HG03097 (cell line): ENCODE results near the gene SLC7A8.

Experiments
- ATAC-seq: cut with Tn5 transposase; IDR thresholded peaks from one replicate; pipeline ENCODE4 v1.9.1; 2021; ENCODE audit not compliant: unreplicated experiment, low FRiP score

The SLC7A8 gene

DNA sequence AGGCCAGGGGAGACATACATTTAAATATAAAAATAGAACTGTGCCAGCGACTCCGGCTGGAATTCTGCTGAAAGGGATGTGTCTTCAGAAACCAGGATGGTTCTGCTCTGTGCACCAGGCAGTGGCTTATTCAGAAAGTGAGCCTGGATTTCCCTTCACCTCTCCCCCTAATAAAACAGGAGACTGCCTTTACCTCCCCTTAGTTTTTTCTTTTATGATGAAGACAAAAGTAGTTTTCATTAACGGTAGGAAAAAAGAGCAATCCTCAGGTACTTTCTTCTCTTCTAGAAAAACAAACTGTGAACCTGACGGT is 346 bp downstream of the SLC7A8 start:
- ATAC-seq = no peak

DNA sequence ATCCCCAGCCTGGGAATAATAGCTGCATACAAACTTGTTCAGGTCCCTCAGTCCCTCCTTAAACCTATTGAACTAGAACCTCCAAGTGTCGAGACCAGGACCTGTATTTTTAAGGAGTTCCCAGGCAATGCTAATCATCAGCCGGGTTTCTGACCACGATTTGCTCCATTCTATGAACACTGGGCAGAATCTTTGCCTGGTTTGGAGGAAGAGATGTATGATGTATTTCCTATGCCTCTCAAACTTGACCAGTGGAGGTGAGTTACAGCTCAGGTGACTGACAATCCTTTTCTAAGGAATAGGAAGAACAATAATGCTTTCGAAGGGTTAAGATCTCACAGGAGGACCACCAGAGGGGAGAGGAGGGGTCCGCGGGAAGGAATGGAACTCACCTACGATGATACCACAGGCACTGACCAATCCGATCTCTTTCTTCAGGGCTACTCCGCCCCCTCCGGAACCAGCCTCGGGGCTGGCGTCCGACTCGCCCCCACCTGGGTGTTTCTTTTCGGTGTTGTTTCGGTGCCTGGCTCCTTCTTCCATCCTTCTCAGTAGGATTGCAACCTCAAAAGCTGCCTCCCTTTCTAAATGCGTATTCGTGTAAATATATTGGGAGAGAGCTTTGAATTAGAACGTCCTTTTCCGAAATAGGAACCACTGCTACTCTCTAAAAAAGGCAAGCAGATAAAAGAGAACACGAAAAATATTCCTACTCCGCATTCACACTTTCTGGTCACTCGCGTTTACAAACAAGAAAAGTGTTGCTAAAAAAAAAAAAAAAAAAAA is 895 bp downstream of the SLC7A8 start:
- no peak for ATAC-seq

DNA sequence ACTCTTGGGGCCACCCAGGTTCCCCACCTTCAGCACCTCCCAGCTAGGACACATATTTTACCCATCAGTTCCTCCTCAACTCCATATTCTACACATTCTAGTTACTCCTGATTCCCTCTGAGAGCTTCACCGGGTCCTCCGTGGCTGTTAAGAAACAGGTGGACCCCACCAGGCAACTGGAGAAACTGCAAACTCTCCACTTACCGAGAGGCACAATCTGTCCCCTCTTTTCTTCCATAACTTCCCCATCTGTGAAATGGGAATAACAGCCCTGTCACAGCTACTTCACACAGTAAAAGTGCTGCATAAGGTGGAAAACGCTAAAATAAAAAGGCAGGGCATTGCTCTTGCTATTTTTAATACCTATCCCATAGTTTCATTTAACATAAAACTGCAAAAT is 1.5 kb downstream of the SLC7A8 start:
- no peak for ATAC-seq

DNA sequence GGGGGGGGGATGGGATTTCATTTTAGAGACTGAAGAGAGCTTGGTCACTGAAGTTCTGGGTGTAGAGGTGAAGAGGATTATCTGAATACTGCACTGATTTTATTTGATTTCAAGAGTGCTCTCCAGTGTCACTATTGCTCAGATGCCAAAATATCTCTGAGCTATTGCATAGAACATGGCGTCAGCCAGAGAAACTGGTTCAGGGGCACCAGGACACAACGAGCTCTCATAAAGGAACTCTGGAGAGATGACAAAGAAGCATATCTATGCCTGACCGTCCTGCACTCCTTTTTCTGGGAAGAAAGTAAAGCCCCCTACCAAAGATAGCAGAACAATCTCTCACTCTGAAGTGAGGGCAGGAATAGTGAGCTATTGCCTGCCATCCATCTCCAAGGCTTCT is 2.0 kb downstream of the SLC7A8 start:
- no peak for ATAC-seq

DNA sequence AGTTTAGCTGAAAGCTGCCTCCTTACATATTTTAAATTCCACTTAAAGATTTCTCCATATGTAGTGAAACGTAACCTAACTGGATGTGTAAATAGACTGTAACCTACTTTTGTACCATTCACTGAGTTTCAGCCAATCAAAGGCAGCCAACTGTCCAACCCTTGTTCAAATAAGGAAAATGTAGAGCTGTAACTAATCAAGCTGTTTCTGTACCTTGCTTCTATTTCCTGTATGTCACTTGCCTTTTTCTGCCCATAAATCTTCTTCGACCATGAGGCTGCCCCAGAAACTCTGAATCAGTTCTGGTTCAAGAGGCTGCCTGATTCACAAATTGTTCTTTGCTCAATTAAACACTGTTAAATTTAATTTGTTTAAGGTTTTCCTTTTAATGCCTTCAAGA is 6.3 kb downstream of the SLC7A8 start:
- no peak for ATAC-seq

DNA sequence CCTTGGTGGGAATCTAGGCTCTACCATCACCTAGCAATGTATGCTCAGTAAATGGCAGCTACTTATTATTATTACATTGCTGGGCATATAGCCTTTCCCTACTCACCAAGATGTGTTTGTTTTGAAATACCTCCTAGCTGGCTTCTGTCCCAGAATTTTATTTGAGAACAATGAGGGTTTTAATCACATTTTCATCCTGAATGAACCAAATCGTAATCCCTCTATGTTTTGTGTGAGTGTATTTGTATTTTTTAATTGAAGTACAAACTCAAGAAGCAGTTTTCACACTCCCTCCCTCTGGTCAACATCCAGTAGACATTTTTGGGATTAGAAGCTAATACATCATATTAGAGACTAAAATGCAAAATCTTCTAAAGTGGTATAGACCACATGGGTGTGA is 7.6 kb downstream of the SLC7A8 start:
- no peak for ATAC-seq

DNA sequence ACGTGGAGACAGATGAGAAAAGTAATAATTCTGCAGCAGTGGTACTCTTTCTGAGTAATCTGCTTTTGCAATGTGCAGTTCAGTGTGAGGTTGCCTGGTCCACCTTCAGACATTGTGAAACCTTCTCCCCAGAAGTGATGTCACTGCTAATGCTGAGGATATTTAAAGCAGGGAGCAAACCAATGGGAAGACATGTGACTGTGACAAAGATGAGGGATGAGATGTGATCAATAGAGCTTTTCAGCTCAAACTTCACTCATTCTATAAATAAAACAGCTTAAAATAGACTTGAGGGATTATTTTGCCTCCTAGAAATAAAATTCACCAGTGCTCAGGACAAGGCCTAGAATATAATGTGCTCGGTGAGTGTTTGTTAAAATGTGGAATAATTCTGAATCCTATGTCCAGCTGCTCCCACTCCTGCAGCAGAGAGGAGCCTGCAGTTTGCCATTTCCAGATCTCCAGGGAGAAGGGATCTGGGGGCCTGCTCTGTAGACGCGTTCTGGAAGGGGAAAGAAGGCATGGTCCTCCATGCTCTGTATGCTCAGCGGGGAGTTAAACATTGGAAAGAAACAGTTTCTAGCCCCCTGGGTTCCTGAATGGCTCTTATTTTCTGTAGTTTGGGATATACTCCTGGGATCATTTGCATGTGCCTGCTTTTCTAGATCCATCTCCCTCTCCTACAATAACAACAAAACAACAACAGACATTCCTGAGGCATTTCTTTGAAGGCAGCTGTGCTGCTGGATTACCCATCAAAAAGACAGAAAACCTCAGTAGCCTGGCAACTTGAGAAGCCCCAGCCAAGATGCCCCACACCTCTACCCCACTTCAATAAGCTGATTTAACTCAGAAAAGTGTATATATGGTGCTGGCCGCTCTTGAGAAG is 8.9 kb downstream of the SLC7A8 start:
- no peak for ATAC-seq

DNA sequence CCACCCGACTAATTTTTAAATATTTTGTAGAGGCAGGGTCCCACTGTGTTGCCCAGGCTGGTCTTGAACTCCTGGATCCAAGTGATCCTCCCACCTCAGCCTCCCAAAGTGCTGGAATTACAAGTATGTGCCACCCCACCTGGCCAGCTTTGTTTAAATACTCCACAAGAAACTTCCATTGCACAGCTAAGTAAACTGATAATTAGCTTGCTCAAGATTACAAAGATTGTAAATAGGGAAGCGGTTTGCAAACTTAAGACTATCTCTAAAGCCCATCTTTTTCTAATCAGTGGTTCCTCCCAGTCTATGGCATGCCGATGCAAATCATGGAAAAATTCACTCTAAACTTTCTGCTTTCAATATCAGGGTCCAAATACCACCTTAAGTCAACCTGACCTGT is 9.7 kb downstream of the SLC7A8 start:
- no peak for ATAC-seq

DNA sequence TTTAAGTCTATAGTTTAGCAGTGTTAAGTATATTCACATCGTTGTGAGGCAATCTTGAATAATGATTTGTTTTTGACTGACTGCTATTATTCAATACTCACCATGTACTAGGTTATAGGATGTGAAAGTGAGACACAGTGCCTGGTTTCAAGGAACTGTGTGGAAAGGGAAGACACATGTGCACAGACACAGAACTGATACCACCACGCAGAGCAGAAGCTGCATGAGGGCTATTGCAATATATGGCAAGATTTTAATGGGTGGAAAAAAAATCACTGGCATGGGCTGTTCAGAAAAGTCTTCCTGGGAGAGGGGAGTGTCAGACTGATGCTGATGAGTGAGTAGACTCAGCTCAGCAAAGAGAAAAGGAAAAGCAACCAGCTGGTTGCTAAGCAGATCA is 10.4 kb downstream of the SLC7A8 start:
- ATAC-seq = no peak

DNA sequence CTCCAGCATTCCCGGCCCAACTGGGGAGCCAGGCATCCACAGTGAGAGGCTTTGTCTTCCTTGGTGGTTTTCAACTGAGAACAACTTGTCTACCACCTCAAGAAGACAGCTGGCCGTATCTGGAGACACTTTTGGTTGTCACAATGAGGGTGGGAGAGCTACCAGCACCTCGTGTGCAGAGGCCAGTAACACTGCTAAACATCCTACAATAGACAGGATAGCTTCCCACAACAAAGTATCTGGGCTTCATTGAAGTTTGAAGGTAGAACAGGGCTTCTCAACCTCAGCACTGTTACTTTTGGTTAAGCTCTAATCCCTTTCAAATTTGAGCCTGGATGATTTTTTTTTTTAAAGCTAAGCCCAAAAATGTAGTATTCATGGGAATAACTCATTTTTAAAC is 10.9 kb downstream of the SLC7A8 start:
- no peak for ATAC-seq

DNA sequence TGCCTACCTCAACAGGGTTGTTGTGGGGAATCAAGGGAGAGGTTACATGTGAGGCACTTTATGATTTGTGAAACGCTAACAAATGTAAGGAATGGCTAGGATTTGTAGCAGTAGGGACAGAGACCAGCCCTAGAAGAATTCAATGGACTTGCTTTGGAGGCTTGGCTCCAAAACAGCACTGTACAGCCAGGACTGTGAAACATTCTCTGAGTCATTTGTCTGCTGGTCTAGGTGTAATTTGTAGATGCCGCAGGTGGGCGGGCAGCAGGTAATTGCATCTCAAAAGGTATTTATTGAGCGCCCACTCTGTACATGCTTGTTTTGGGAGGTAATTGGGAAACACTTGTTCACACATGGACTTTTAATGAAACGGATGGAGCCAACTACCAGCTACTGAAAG is 11.4 kb downstream of the SLC7A8 start:
- no peak for ATAC-seq

DNA sequence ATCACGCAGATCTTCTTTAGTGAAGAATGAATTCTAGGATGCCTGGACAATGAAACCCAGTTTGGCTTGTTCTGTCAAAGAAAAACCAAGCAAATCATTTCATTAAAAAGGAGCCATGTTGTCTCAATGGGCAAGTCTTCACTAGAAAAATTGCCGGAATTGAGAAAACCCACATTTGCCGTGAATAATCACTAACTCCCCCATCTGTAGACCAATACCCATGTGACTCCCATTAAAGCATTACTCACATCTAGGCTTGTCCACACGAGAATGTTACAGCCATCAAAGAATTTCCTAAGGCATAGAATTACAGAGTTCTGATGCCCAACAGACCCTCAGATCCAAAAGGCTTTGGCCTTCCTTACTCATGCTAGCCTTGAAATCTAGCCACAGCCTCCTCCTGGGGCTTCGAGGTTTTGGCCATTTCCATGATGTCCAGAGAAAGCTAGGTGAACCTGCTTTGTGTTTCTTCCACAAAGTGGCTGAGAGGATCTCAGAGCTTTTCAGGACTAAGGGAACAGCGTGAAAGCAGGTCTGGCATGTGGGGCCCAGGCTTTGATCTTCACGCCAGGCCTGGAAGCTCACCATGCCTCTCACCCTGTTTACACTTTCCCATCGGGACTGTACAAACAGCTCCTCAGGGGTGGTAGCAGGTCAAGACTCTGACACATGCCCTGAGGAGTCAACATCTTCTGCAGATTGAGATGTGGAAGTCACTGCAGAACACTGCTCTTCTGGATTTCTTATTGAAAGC is 12.1 kb downstream of the SLC7A8 start:
- ATAC-seq = no peak

DNA sequence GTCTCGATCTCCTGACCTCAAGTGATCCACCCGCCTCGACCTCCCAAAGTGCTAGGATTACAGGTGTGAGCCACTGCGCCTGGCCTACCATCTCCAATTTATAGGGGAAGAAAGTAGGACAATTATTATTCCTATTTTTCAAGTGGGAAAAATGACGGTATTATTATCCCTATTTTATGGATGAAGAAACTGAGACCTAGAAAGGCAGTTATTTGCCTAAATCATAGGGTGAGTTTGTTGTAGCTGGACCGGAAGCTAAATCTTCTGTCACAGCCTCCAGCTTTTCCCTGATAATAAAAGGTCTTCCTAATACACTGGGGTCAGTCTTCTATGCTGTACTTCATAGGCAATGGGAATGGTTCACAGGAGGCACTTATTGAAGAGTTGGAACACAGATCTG is 13.8 kb downstream of the SLC7A8 start:
- no peak for ATAC-seq

DNA sequence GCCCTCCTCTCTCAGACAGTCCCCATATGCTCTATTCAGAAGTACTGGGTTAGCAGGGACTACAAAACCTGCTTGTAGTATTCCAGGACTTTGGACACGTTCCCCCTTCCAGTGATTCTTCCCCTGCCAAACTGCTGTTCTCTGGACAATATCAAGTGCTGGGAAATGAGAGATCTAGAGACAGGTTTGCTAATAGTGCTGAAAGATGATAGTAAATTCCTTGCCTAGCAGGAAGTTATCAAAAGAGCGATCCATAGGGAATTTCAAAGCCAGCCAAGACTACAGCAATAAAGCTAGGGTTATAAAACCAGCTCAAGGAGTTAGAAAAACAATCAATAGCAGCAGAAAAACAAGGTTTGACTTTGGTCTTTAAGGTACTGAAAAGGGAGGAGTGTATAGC is 15.2 kb downstream of the SLC7A8 start:
- ATAC-seq = no peak

DNA sequence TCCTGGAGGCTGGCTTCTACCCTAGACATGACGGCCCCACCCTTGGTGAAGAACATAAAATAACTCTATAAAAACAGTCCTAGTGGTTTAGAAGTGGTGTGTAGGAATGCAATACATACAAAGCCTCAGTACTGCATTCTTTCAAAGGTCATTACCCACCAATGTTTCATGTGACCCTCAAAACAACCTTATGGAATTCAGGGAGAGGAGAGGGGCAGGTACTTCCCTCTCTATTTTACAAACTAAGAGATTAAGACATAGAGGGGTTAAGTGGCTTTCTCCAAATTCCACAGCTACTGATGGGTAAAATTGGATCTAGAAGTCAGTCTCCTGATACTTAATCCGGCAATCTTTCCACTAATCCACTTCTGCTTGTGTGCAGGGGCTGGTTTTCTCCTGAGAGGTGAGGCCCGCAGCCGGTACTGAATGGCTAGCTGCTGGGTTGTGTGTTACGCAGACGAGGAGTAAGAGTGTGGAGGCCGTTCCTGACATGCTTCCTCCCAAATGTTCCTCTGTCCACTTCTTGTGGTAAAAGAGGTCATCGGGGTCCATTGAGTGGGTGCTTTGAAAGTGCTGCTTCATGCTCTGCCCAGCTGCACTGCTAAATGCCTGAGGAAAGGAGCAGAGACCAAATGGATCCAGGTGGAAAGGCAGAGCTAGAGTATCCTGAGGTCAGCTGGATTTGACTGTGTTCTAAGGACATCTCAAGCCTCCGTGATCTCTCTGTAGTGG is 16.2 kb downstream of the SLC7A8 start:
- ATAC-seq = no peak

DNA sequence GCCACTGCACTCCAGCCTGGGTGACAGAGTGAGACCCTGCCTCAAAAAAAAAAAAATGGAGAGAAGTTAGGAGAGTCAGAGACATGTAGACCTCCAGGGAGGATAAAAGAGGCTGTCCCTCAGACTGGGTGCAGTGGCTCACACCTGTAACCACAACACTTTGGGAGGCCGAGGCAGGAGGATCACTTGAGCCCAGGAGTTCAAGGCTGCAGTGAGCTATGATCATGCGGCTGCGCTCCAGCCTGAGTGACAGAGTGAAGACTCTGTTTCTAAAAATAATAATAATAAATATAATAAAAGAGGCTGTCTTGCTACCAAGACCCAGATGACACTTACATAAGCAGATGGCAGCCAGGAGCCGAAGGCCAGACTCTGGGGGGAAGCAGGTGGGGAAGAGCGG is 18.5 kb downstream of the SLC7A8 start:
- ATAC-seq = no peak

DNA sequence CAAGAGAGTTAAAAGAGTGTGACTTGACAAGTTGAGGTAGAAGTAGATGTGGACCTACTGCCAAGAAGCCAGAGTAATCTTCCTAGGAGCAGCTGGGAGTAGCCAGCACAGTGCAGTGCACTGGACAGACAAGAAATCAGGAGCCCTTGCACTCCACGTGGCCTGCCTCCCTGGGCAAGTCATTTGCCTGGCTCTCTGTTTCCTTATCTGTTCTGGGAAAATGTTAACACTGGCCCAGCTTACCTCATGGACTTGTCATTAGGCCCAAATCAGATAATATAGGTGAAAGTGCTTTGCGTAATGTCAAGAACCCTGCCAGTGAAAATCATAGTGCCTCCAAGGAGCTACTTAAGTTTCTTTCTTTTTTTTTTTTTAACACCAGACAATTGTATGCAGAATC is 19.2 kb downstream of the SLC7A8 start:
- ATAC-seq = no peak

DNA sequence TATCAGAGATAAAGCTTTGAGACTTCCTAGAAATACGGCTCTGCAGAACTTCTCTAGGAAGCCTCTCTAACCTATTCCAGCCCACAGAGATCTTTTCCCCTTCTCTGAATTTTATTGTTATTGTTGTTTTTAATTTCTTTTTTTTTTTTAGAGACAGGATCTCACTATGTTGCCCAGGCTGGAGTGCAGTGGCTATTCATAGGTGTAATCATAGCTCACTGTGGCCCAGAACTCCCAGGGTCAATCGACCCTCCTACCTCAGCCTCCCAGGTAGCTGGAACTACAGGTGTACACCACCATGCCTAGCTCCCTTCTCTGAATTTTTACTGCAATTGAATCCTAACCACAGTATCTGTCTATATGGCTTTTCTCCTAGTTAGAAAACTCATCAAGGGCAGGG is 19.6 kb downstream of the SLC7A8 start:
- no peak for ATAC-seq

DNA sequence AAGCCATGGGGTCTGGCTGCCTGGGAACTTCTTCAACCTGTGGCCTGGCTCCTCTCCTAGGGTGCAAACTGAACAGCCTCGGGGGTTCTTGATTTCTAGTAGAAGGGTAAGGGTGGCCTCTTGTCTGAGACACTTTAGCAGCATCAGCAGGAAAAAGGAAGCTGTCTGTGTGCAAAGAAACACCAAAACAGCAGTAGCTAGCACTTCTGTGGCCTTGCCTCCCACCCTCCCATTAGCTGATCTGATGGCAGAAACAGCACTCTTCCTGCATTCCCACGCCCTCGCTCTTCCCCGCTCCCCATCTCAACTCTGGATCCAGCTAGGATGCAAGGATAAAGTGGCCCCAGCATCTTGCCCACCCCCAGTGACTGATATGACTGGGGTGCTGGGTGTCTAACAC is 20.7 kb downstream of the SLC7A8 start:
- no peak for ATAC-seq

DNA sequence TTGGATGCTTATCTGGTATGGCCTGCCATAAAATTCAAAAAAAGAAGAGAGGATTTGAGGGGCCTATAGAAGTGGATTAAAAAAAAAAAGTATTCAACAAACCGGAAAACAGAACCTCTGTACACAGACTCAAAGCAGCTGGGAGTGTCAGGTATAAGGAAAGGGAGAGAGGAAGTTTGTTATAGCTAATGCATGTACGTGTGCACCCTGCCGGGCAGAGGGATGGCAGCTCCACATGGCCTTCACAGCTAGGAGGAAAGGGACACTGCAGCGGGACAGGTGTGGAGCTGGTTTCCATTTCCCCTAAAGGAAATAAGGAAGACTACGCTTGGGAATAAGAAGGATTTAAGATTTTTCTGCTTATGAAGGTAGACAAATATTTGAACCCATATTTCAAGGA is 21.5 kb downstream of the SLC7A8 start:
- ATAC-seq = no peak
